Endothelial cell of umbilical vein (primary cell): ENCODE results near the gene RNASEH2A. TPM values are rescaled to one million over a fixed set of nuclear protein-coding genes. Genes with fewer than 3 reads are reported as not detected.

Experiments
- BruUV-seq: library from RNA; stranded (reverse); fragments of 400-500 nt; replicated peaks from 2 replicates; lab custom pipeline; 2021; lab: Mats Ljungman, UMichigan
- CTCF ChIA-PET: fragments of 300-600, 350-600 bp; sonication (Branson Sonifier 250); formaldehyde crosslinking; loops from one replicate; lab custom pipeline; 2021; ENCODE audit warnings: antibody characterized with exemption, inconsistent platforms; lab: Charles Lee
- POLR2A ChIA-PET: fragments of 300-600, 350-600 bp; sonication (Branson Sonifier 250); formaldehyde crosslinking; loops from one replicate; lab custom pipeline; 2021; ENCODE audit warnings: antibody characterized with exemption, inconsistent platforms; lab: Charles Lee
- DNase-seq: peaks from one replicate; pipeline ENCODE4 v3.0.0-alpha.2; 2011; ENCODE audit warnings: low read depth, low spot score
- FAIRE-seq: peaks from 2 replicates; lab custom pipeline; 2011; peaks lifted over from hg19 to GRCh38; lab: Jason Lieb, UNC
- H2AFZ ChIP-seq: 2 replicates; pipeline ENCODE4 v1.6.0; 2012; ENCODE audit warnings: low read depth, low read length, control low read depth, inconsistent platforms
- H3K27ac ChIP-seq: 2 replicates; pipeline ENCODE4 v1.5.1; 2011; ENCODE audit warnings: low read depth, mild to moderate bottlenecking, control low read depth, low read length, moderate library complexity; ENCODE audit not compliant: insufficient read depth
- H3K27me3 ChIP-seq, 2 experiments: 2 replicates each; pipeline versions ENCODE4 v1.6.0 to v1.6.1; 2011; ENCODE audit warnings: low read length in 2 of 2, mixed read lengths in 1 of 2; ENCODE audit not compliant: control insufficient read depth in 2 of 2, insufficient read depth in 2 of 2
- H3K36me3 ChIP-seq, 2 experiments: 2 replicates in 1 of 2; 3 replicates in 1 of 2; pipeline ENCODE4 v1.5.1; 2011; ENCODE audit warnings: low read length in 2 of 2, mild to moderate bottlenecking in 1 of 2, moderate library complexity in 1 of 2; ENCODE audit not compliant: control insufficient read depth in 2 of 2, insufficient read depth in 2 of 2; ENCODE audit errors: extremely low read depth in 1 of 2
- H3K4me1 ChIP-seq: 3 replicates; pipeline ENCODE4 v1.5.1; 2011; ENCODE audit warnings: mild to moderate bottlenecking, low read length; ENCODE audit not compliant: control insufficient read depth, insufficient read depth; ENCODE audit errors: extremely low read depth
- H3K4me2 ChIP-seq: 2 replicates; pipeline ENCODE4 v1.6.1; 2011; ENCODE audit warnings: low read length, control low read depth, mixed read lengths; ENCODE audit not compliant: insufficient read depth
- H3K4me3 ChIP-seq, 3 experiments: fragments of 200-600 bp in 1 of 3; sonication (generic), shearing (Covaris generic) in 1 of 3; replicated peaks in 1 of 3; 2 replicates each; pipeline ENCODE4 v1.5.1; 2011 to 2016; ENCODE audit warnings: control low read depth in 3 of 3, low read length in 3 of 3, mild to moderate bottlenecking in 2 of 3, inconsistent platforms in 1 of 3, low read depth in 1 of 3, moderate library complexity in 1 of 3; ENCODE audit not compliant: insufficient read depth in 1 of 3
- H3K79me2 ChIP-seq: 2 replicates; pipeline ENCODE4 v1.6.0; 2012; ENCODE audit warnings: low read length, inconsistent platforms; ENCODE audit not compliant: control insufficient read depth, insufficient read depth
- H3K9ac ChIP-seq: replicated peaks from 2 replicates; pipeline ENCODE3; 2011; ENCODE audit warnings: low read length, control low read depth; ENCODE audit not compliant: insufficient read depth; ENCODE audit errors: extremely low read depth
- H3K9me1 ChIP-seq: replicated peaks from 3 replicates; pipeline ENCODE4 v1.6.0; 2011; ENCODE audit warnings: mild to moderate bottlenecking, low read length; ENCODE audit not compliant: control insufficient read depth, insufficient read depth; ENCODE audit errors: extremely low read depth
- H3K9me3 ChIP-seq: replicated peaks from 2 replicates; pipeline ENCODE4 v1.5.1; 2012; ENCODE audit warnings: low read length, inconsistent platforms; ENCODE audit not compliant: control insufficient read depth, insufficient read depth
- H4K20me1 ChIP-seq: replicated peaks from 2 replicates; pipeline ENCODE3; 2011; ENCODE audit warnings: mild to moderate bottlenecking, low read length; ENCODE audit not compliant: control insufficient read depth, insufficient read depth; ENCODE audit errors: extremely low read depth
- CTCF ChIP-seq, 2 donors: IDR thresholded peaks; 1 replicate in 1 of 2; 2 replicates in 1 of 2; pipeline ENCODE4 v1.5.1; 2011; ENCODE audit warnings: low read length in 2 of 2, mild to moderate bottlenecking in 2 of 2, moderate library complexity in 2 of 2, control low read depth in 1 of 2, inconsistent platforms in 1 of 2, low read depth in 1 of 2; ENCODE audit not compliant: insufficient read depth in 1 of 2; ENCODE audit errors: extremely low read depth in 1 of 2
- EZH2 ChIP-seq: IDR thresholded peaks from 2 replicates; pipeline ENCODE4 v1.6.1; 2012; ENCODE audit warnings: borderline replicate concordance, low read depth, mild to moderate bottlenecking, moderate library complexity, low read length, inconsistent platforms; ENCODE audit not compliant: severe bottlenecking
- FOS ChIP-seq: IDR thresholded peaks from 2 replicates; pipeline ENCODE4 v1.6.1; 2011; ENCODE audit warnings: mild to moderate bottlenecking, low read length, moderate library complexity, borderline replicate concordance; ENCODE audit not compliant: insufficient read depth
- GATA2 ChIP-seq: IDR thresholded peaks from 2 replicates; pipeline ENCODE4 v1.7.0; 2011; ENCODE audit warnings: low read depth, mild to moderate bottlenecking, moderate library complexity, mixed read lengths, low read length; ENCODE audit not compliant: insufficient read length, insufficient read depth
- JUN ChIP-seq: IDR thresholded peaks from 2 replicates; pipeline ENCODE4 v1.6.1; 2011; ENCODE audit warnings: borderline replicate concordance, low read depth; ENCODE audit not compliant: insufficient read length, insufficient read depth
- MAX ChIP-seq: IDR thresholded peaks from 2 replicates; pipeline ENCODE4 v1.6.1; 2011; ENCODE audit not compliant: insufficient read depth, insufficient read length
- MYC ChIP-seq: IDR thresholded peaks from one replicate; pipeline ENCODE4 v1.6.1; 2011; ENCODE audit warnings: mild to moderate bottlenecking, low read depth, low read length
- POLR2A ChIP-seq: IDR thresholded peaks from 2 replicates; pipeline ENCODE4 v1.6.1; 2012; ENCODE audit warnings: low read depth, mild to moderate bottlenecking, control low read depth, low read length
- POLR2AphosphoS5 ChIP-seq: IDR thresholded peaks from 2 replicates; pipeline ENCODE4 v1.6.1; 2012; ENCODE audit warnings: low read depth, mild to moderate bottlenecking, control low read depth, low read length, moderate library complexity; ENCODE audit not compliant: insufficient read depth
- dilution Hi-C: fragments of 300-500 bp; cut with MboI; formaldehyde crosslinking; loops from one replicate; pipeline ENCODE4 v1.15.0; 2019; ENCODE audit warnings: low sequenced_read_pairs; ENCODE audit not compliant: extremely low pct_ligation_motif_present
- intact Hi-C: fragments of 100-400 bp; cut with micrococcal nuclease; formaldehyde crosslinking; loops from one replicate; pipeline ENCODE4 v1.10.0; 2022
- polyA plus RNA-seq, 4 experiments: library from polyadenylated mRNA; depleted of rRNA in 3 of 4; stranded (reverse) in 3 of 4; unstranded in 1 of 4; fragments of >200 nt; gene quantifications; 2 replicates each; pipeline versions ENCODE4 v1.2.1 to v1.2.3, GENCODE V29; 2011 to 2012; ENCODE audit warnings: missing spikeins in 1 of 4
- total RNA-seq: library from RNA; stranded (reverse); gene quantifications from 2 replicates; pipeline ENCODE4 v1.2.3, GENCODE V29; 2021

The RNASEH2A gene
- total and polyA plus RNA-seq, 2 donors (not counting 3 experiments of a cell fraction or from before 2014, with no cell fraction given): 25.6 to 45.4 TPM

GRCh38 chr19:12782424-12783290 lies 23.7 kb upstream of the RNASEH2A start:
- no TSS peak for BruUV-seq
- ChIA-PET POLR2A (interaction anchor here (2.8 kb wide), 1 partner anchor 10 kb away, joined by 73 read pairs; the partner anchor contains the start of gene JUNB), CTCF (interaction anchor here (0.7 to 1.2 kb wide), 6 partner anchors 10 to 52 kb away, joined by 3 to 21 read pairs (median 4); partner anchors contain the start of genes JUNB and RTBDN)
- dilution Hi-C loops: no loop called here
- peak overlapping the region; percentile 6 for H3K4me2 ChIP-seq
- no peaks in the 10 kb centered on the region for H3K36me3 ChIP-seq
- H3K4me3 ChIP-seq: peak overlapping the region in 2 of 3 experiments; percentile 2 to 39
- peak overlapping the region; percentile 52 for H3K9ac ChIP-seq
- H3K9me3 ChIP-seq: no peaks in the 10 kb centered on the region
- peak overlapping the region; percentile 40 for H2AFZ ChIP-seq
- H3K4me1 ChIP-seq: peaks cover 25% of the 10 kb centered on the region
- no peaks in the 10 kb centered on the region for H4K20me1 ChIP-seq
- FAIRE-seq (peak; percentile 93), DNase-seq (peak; percentile 96)
- H3K79me2 ChIP-seq: no peaks in the 10 kb centered on the region
- no peak for TF ChIP-seq GATA2
- no peak for TF ChIP-seq POLR2A
- TF ChIP-seq POLR2AphosphoS5: peak; percentile 81
- peak; percentile 40 for TF ChIP-seq JUN
- no peak for TF ChIP-seq MYC
- TF ChIP-seq MAX: peak; percentile 77
- peak; percentile 89 for TF ChIP-seq FOS
- peak in 1 of 2 donors; percentile 11 for TF ChIP-seq CTCF (IDR thresholded peaks at IDR 0.05; ENCODE audit: extremely low read depth in 1 of 2, insufficient read depth in 1 of 2, low read depth in 1 of 2, low read length in 2 of 2)
- no peak for TF ChIP-seq EZH2
- intact Hi-C loops: loop anchor here (1.0 to 10.0 kb wide), 3 partner anchors 9 to 320 kb away; partner anchors contain the start of genes CALR, FARSA, JUNB and LYL1
- no peaks in the 10 kb centered on the region for H3K27me3 ChIP-seq
- H3K27ac ChIP-seq: peak overlapping the region; percentile 50
- H3K9me1 ChIP-seq: no peaks in the 10 kb centered on the region
